Muscle layer of duodenum (tissue), 2 donors: ENCODE data around the gene FGF23.

ENCODE experiments used
- H3K27ac ChIP-seq: one replicate; pipeline ENCODE4 v1.7.0; 2013; ENCODE audit warnings: mild to moderate bottlenecking, low read length
- H3K27me3 ChIP-seq: one replicate; pipeline ENCODE4 v1.7.0; 2013; ENCODE audit warnings: low read depth, mild to moderate bottlenecking, control low read depth, low read length
- H3K36me3 ChIP-seq, 2 donors: one replicate each; pipeline ENCODE4 v1.7.0; 2013; ENCODE audit warnings: low read length in 2 of 2, control low read depth in 1 of 2, mild to moderate bottlenecking in 1 of 2; ENCODE audit not compliant: insufficient read depth in 2 of 2, control insufficient read depth in 1 of 2
- H3K4me1 ChIP-seq, 2 donors: one replicate each; pipeline ENCODE4 v1.7.0; 2013; ENCODE audit warnings: low read length in 2 of 2, mild to moderate bottlenecking in 2 of 2, control low read depth in 1 of 2, moderate library complexity in 1 of 2; ENCODE audit not compliant: insufficient read depth in 2 of 2, control insufficient read depth in 1 of 2
- H3K4me3 ChIP-seq, 2 donors: one replicate each; pipeline ENCODE4 v1.7.0; 2013; ENCODE audit warnings: low read length in 2 of 2, low read depth in 1 of 2, mild to moderate bottlenecking in 1 of 2
- H3K9me3 ChIP-seq, 2 donors: one replicate each; pipeline ENCODE4 v1.7.0; 2013; ENCODE audit warnings: low read length in 2 of 2, control low read depth in 1 of 2, mild to moderate bottlenecking in 1 of 2; ENCODE audit not compliant: control insufficient read depth in 1 of 2
- donor health status: healthy.

FGF23 gene

GRCh38 chr12:4331842-4332241 lies 47.7 kb downstream of the FGF23 start:
- no peaks in the 10 kb centered on the region for H3K9me3 ChIP-seq
- H3K27ac ChIP-seq: no peak overlapping the region
- H3K4me3 ChIP-seq: no peak overlapping the region
- no peaks in the 10 kb centered on the region for H3K27me3 ChIP-seq
- peaks cover 0 to 5% of the 10 kb centered on the region in 2 donors for H3K36me3 ChIP-seq
- no peaks in the 10 kb centered on the region for H3K4me1 ChIP-seq

- H3K36me3 ChIP-seq: peaks cover 0 to 3% of the 10 kb centered on the region in 2 donors
- H3K27ac ChIP-seq: no peak overlapping the region
Measured at GRCh38 chr12:4331221-4331620, 48.3 kb downstream of the FGF23 start.

GRCh38 chr12:4330203-4330602 lies 49.3 kb downstream of the FGF23 start:
- no peak overlapping the region for H3K4me3 ChIP-seq
- no peaks in the 10 kb centered on the region for H3K4me1 ChIP-seq
- H3K9me3 ChIP-seq: no peaks in the 10 kb centered on the region
- H3K27me3 ChIP-seq: no peaks in the 10 kb centered on the region
- no peak overlapping the region for H3K27ac ChIP-seq
- H3K36me3 ChIP-seq: no peaks in the 10 kb centered on the region

More at GRCh38 chr12:4331221-4331620, 48.3 kb downstream of the FGF23 start:
- no peak overlapping the region for H3K4me3 ChIP-seq
- no peaks in the 10 kb centered on the region for H3K9me3 ChIP-seq
- H3K27me3 ChIP-seq: no peaks in the 10 kb centered on the region
- no peaks in the 10 kb centered on the region for H3K4me1 ChIP-seq

GRCh38 chr12:4327293-4327692 lies 52.2 kb downstream of the FGF23 start:
- Histone ChIP-seq H3K4me1 (peaks cover 0 to 12% of the 10 kb centered on the region in 2 donors), H3K36me3 (no peaks in the 10 kb centered on the region), H3K9me3 (no peaks in the 10 kb centered on the region), H3K4me3 (no peak overlapping the region), H3K27ac (no peak overlapping the region), H3K27me3 (no peaks in the 10 kb centered on the region)

- Histone ChIP-seq H3K9me3 (no peaks in the 10 kb centered on the region), H3K36me3 (no peaks in the 10 kb centered on the region), H3K27ac (no peak overlapping the region), H3K4me3 (no peak overlapping the region), H3K4me1 (peaks cover 0 to 19% of the 10 kb centered on the region in 2 donors), H3K27me3 (no peaks in the 10 kb centered on the region)
Measured at GRCh38 chr12:4325966-4326365, 53.5 kb downstream of the FGF23 start.

GRCh38 chr12:4324366-4324765 lies 55.1 kb downstream of the FGF23 start:
- no peaks in the 10 kb centered on the region for H3K36me3 ChIP-seq
- H3K4me3 ChIP-seq: no peak overlapping the region
- no peaks in the 10 kb centered on the region for H3K27me3 ChIP-seq
- no peak overlapping the region for H3K27ac ChIP-seq
- peaks cover 0 to 19% of the 10 kb centered on the region in 2 donors for H3K4me1 ChIP-seq
- H3K9me3 ChIP-seq: no peaks in the 10 kb centered on the region

- Histone ChIP-seq H3K36me3 (no peaks in the 10 kb centered on the region), H3K9me3 (no peaks in the 10 kb centered on the region), H3K4me1 (peaks cover 0 to 19% of the 10 kb centered on the region in 2 donors), H3K27me3 (no peaks in the 10 kb centered on the region), H3K4me3 (no peak overlapping the region), H3K27ac (no peak overlapping the region)
Measured at GRCh38 chr12:4323396-4323795, 56.1 kb downstream of the FGF23 start.

GRCh38 chr12:4322726-4323125 lies 56.8 kb downstream of the FGF23 start:
- no peak overlapping the region for H3K4me3 ChIP-seq
- no peaks in the 10 kb centered on the region for H3K9me3 ChIP-seq
- H3K4me1 ChIP-seq: peaks cover 0 to 19% of the 10 kb centered on the region in 2 donors
- no peak overlapping the region for H3K27ac ChIP-seq
- H3K36me3 ChIP-seq: no peaks in the 10 kb centered on the region
- no peaks in the 10 kb centered on the region for H3K27me3 ChIP-seq

- Histone ChIP-seq H3K4me3 (peak within 1 kb of the TSS; percentile 90 to 94), H3K4me1 (peaks cover 0 to 19% of the 10 kb centered on the region in 2 donors), H3K36me3 (no peaks in the 10 kb centered on the region), H3K27ac (peak within 1 kb of the TSS; percentile 90), H3K27me3 (no peaks in the 10 kb centered on the region), H3K9me3 (no peaks in the 10 kb centered on the region)
Measured at GRCh38 chr12:4320853-4321701, 58.4 kb downstream of the FGF23 start, which contains the start of gene TIGAR. Gene TIGAR, plus strand, starts transcription at chr12:4321213. Its CDS starts 59 bp downstream, at chr12:4321272.

GRCh38 chr12:4320497-4320852 lies 59.0 kb downstream of the FGF23 start:
- no peaks in the 10 kb centered on the region for H3K9me3 ChIP-seq
- no peaks in the 10 kb centered on the region for H3K27me3 ChIP-seq
- peak overlapping the region; percentile 90 for H3K27ac ChIP-seq
- peaks cover 0 to 19% of the 10 kb centered on the region in 2 donors for H3K4me1 ChIP-seq
- H3K4me3 ChIP-seq: peak overlapping the region; percentile 90 to 94
- no peaks in the 10 kb centered on the region for H3K36me3 ChIP-seq
